Left colon (tissue), 2 donors: ENCODE measurements around the gene JMJD1C. TPM values are rescaled to one million over a fixed set of nuclear protein-coding genes. Genes with fewer than 3 reads are reported as not detected.
"Not testable (repeated sequence)": the region's sequence is repeated elsewhere in the genome, so short reads cannot be mapped to it uniquely, and the experiment has no call there.

Experiments
- ATAC-seq: fragments of 200-7000 bp; cut with Tn5 transposase; one replicate; pipeline ENCODE4 v1.9.1; 2020; ENCODE audit warnings: mild to moderate bottlenecking, moderate library complexity
- DNase-seq, 2 donors: peaks; one replicate each; pipeline ENCODE4 v3.0.0-alpha.2; 2020
- intact Hi-C, 2 donors: fragments of 100-400 bp; cut with DNase I in 1 of 2; cut with micrococcal nuclease in 1 of 2; formaldehyde crosslinking; loops; one replicate each; pipeline versions ENCODE4 v1.11.2 to v1.14.0; 2022; cut with DNase I, micrococcal nuclease
- total RNA-seq, 2 donors: library from RNA; stranded (reverse); fragmentation: NEBNext Ultra II Directional; extraction: Animal tissue kit (Norgen Biotek cat#: 25700); gene quantifications; one replicate each; pipeline ENCODE4 v1.2.1, GENCODE V29; 2021
- donor health status: DM: no; HTN: no; CAD: no.
- donor health status: DM: yes; HTN: yes; CAD: no.

JMJD1C gene
- total RNA-seq, 2 donors from 2014 or later: 56.1 to 75.0 TPM

GRCh38 chr10:63173468-63174232 is 292.1 kb downstream of the JMJD1C start:
- no peak for DNase-seq
- ATAC-seq: no peak
- intact Hi-C loops: no loop called here

GRCh38 chr10:63171926-63172325 is 293.9 kb downstream of the JMJD1C start:
- DNase-seq (no peak), ATAC-seq (no peak)
- intact Hi-C loops: no loop called here

GRCh38 chr10:63171255-63171855 is 294.4 kb downstream of the JMJD1C start:
- DNase-seq (no peak), ATAC-seq (no peak)
- intact Hi-C loops: no loop called here

GRCh38 chr10:63169624-63170023 is 296.2 kb downstream of the JMJD1C start:
- intact Hi-C loops: no loop called here
- ATAC-seq: no peak
- DNase-seq: no peak

- ATAC-seq (no peak), DNase-seq (no peak)
- intact Hi-C loops: no loop called here
These were observed 296.8 kb downstream of the JMJD1C start for GRCh38 chr10:63168821-63169462.

GRCh38 chr10:63166742-63167258 is 299.0 kb downstream of the JMJD1C start:
- intact Hi-C loops: loop anchor here in 1 of 2 donors (2.0 kb wide), 1 partner anchor 556 kb away; no protein-coding TSS in a partner anchor
- DNase-seq: no peak
- peak; percentile 82 for ATAC-seq

GRCh38 chr10:63165249-63165648 is 300.5 kb downstream of the JMJD1C start:
- intact Hi-C loops: no loop called here
- ATAC-seq: no peak
- no peak for DNase-seq

- intact Hi-C loops: no loop called here
- ATAC-seq: no peak
- no peak for DNase-seq
These were observed 301.6 kb downstream of the JMJD1C start for GRCh38 chr10:63164166-63164623.

GRCh38 chr10:63161592-63161991 is 304.2 kb downstream of the JMJD1C start:
- intact Hi-C loops: no loop called here
- DNase-seq: no peak
- ATAC-seq: no peak

- DNase-seq: no peak
- intact Hi-C loops: loop anchor here in 1 of 2 donors (5.0 to 10.0 kb wide), 3 partner anchors 343 to 721 kb away; partner anchors contain the start of gene EGR2
- ATAC-seq: peak; percentile 49
These were observed 307.7 kb downstream of the JMJD1C start for GRCh38 chr10:63157845-63158624.

GRCh38 chr10:63156236-63156635 is 309.5 kb downstream of the JMJD1C start:
- ATAC-seq (no peak), DNase-seq (no peak)
- intact Hi-C loops: loop anchor here in 1 of 2 donors (5.0 to 10.0 kb wide), 3 partner anchors 341 to 719 kb away; partner anchors contain the start of gene EGR2

GRCh38 chr10:63155388-63156020 is 310.3 kb downstream of the JMJD1C start:
- intact Hi-C loops: loop anchor here in 1 of 2 donors (5.0 to 10.0 kb wide), 3 partner anchors 341 to 718 kb away; partner anchors contain the start of gene EGR2
- DNase-seq (no peak), ATAC-seq (peak; percentile 38)

- intact Hi-C loops: loop anchor here in 1 of 2 donors (5.0 to 10.0 kb wide), 3 partner anchors 340 to 717 kb away; partner anchors contain the start of gene EGR2
- DNase-seq (no peak), ATAC-seq (peak; percentile 88)
These were observed 311.0 kb downstream of the JMJD1C start for GRCh38 chr10:63154546-63155387.

- not testable (repeated sequence) for ATAC-seq, DNase-seq
These were observed 311.8 kb downstream of the JMJD1C start for GRCh38 chr10:63153868-63154545.

GRCh38 chr10:63150745-63151144 is 315.0 kb downstream of the JMJD1C start:
- intact Hi-C loops: loop anchor here in 1 of 2 donors (10.0 kb wide), 1 partner anchor 336 kb away; the partner anchor contains the start of gene EGR2
- ATAC-seq (no peak), DNase-seq (no peak)

More at GRCh38 chr10:63153868-63154545, 311.8 kb downstream of the JMJD1C start:
- intact Hi-C loops: loop anchor here in 1 of 2 donors (10.0 kb wide), 1 partner anchor 339 kb away; the partner anchor contains the start of gene EGR2

GRCh38 chr10:63146503-63146902 is 319.3 kb downstream of the JMJD1C start:
- ATAC-seq: no peak
- intact Hi-C loops: no loop called here
- no peak for DNase-seq
